GM23338 (cell line): ENCODE data around the gene LCP1. TPM values are rescaled to one million over a fixed set of nuclear protein-coding genes. Genes with fewer than 3 reads are reported as not detected.
A peak's percentile ranks its signal among the peaks of the same experiment; 100 is the strongest.

ENCODE experiments used
- ATAC-seq: fragments of 200-7000 bp; cut with Tn5 transposase; 3 replicates; pipeline ENCODE4 v1.9.1; 2020
- DNase-seq: peaks from one replicate; pipeline ENCODE4 v3.0.0-alpha.2; 2015; ENCODE audit warnings: low spot score
- H2AFZ ChIP-seq: fragments of 200-600 bp; sonication (generic); 2 replicates; pipeline ENCODE4 v1.8.0; 2016; ENCODE audit warnings: antibody characterized with exemption, mild to moderate bottlenecking, moderate library complexity
- H3F3A ChIP-seq: fragments of 200-600 bp; sonication (generic); replicated peaks from 2 replicates; pipeline ENCODE4 v1.8.0; 2017; ENCODE audit warnings: antibody characterized with exemption, mixed run types, low read depth
- H3K27ac ChIP-seq: fragments of 200-600 bp; sonication (generic); 2 replicates; pipeline ENCODE4 v1.6.1; 2016; ENCODE audit warnings: low read depth
- H3K27me3 ChIP-seq: fragments of 200-600 bp; sonication (generic); 2 replicates; pipeline ENCODE4 v1.8.0; 2016; ENCODE audit warnings: mild to moderate bottlenecking, mixed run types, moderate library complexity; ENCODE audit not compliant: insufficient read depth
- H3K36me3 ChIP-seq: fragments of 200-600 bp; sonication (generic); 2 replicates; pipeline ENCODE4 v1.8.0; 2016; ENCODE audit warnings: mild to moderate bottlenecking; ENCODE audit not compliant: insufficient read depth
- H3K4me1 ChIP-seq: fragments of 200-600 bp; sonication (generic); 2 replicates; pipeline ENCODE4 v1.8.0; 2016; ENCODE audit warnings: mild to moderate bottlenecking, moderate library complexity; ENCODE audit not compliant: insufficient read depth
- H3K4me2 ChIP-seq: fragments of 200-600 bp; sonication (generic); 2 replicates; pipeline ENCODE4 v1.7.1; 2017; ENCODE audit warnings: mixed run types
- H3K4me3 ChIP-seq: fragments of 200-600 bp; sonication (generic); 2 replicates; pipeline ENCODE4 v1.6.1; 2016; ENCODE audit warnings: mixed run types
- H3K79me2 ChIP-seq: fragments of 200-600 bp; sonication (generic); replicated peaks from 2 replicates; pipeline ENCODE4 v1.8.0; 2017; ENCODE audit warnings: mild to moderate bottlenecking; ENCODE audit not compliant: insufficient read depth
- H3K9me2 ChIP-seq: fragments of 200-600 bp; sonication (generic); 2 replicates; pipeline ENCODE4 v1.8.0; 2017; ENCODE audit not compliant: insufficient read depth
- H4K20me1 ChIP-seq: fragments of 200-600 bp; sonication (generic); replicated peaks from 2 replicates; pipeline ENCODE4 v1.8.0; 2017; ENCODE audit warnings: mild to moderate bottlenecking; ENCODE audit not compliant: insufficient read depth
- H3K27ac Mint-ChIP-seq: 2 replicates; pipeline ENCODE4 v1.8.0; 2020; ENCODE audit warnings: inconsistent platforms, mild to moderate bottlenecking, moderate library complexity, mixed read lengths
- H3K27me3 Mint-ChIP-seq: 3 replicates; pipeline ENCODE4 v1.8.0; 2022; ENCODE audit warnings: low read depth, mild to moderate bottlenecking, moderate library complexity, mixed read lengths, inconsistent platforms; ENCODE audit not compliant: insufficient read depth, poor library complexity
- H3K36me3 Mint-ChIP-seq: 3 replicates; pipeline ENCODE4 v1.8.0; 2021; ENCODE audit warnings: low read depth, mild to moderate bottlenecking, inconsistent platforms, moderate library complexity, mixed read lengths
- H3K4me1 Mint-ChIP-seq: 3 replicates; pipeline ENCODE4 v1.8.0; 2020; ENCODE audit warnings: mild to moderate bottlenecking, inconsistent platforms, mixed read lengths
- H3K4me3 Mint-ChIP-seq: 3 replicates; pipeline ENCODE4 v1.8.0; 2021; ENCODE audit warnings: moderate library complexity, mild to moderate bottlenecking, inconsistent platforms, mixed read lengths
- H3K9me3 Mint-ChIP-seq: 3 replicates; pipeline ENCODE4 v1.8.0; 2020; ENCODE audit warnings: moderate library complexity, mild to moderate bottlenecking, inconsistent platforms, mixed read lengths
- CREB1 ChIP-seq: fragments of 250-450 bp; sonication (Bioruptor Pico); IDR thresholded peaks from 2 replicates; pipeline ENCODE4 v1.5.0; 2020; ENCODE audit warnings: low read depth, mild to moderate bottlenecking, moderate library complexity
- EZH2 ChIP-seq: fragments of 200-600 bp; sonication (generic); IDR thresholded peaks from one replicate; pipeline ENCODE4 v1.8.0; 2017; ENCODE audit warnings: antibody characterized with exemption, mild to moderate bottlenecking, low read depth; ENCODE audit not compliant: unreplicated experiment
- EZH2phosphoT487 ChIP-seq: fragments of 200-600 bp; sonication (generic); IDR thresholded peaks from one replicate; pipeline ENCODE4 v1.8.1; 2018; ENCODE audit warnings: antibody characterized with exemption; ENCODE audit not compliant: unreplicated experiment
- JUNB ChIP-seq: IDR thresholded peaks from one replicate; pipeline ENCODE4 v1.6.1; 2016; ENCODE audit warnings: antibody characterized with exemption; ENCODE audit not compliant: unreplicated experiment
- NANOG ChIP-seq: IDR thresholded peaks from 2 replicates; pipeline ENCODE4 v1.6.1; 2016; ENCODE audit warnings: antibody characterized with exemption, borderline replicate concordance
- POLR2AphosphoS5 ChIP-seq: IDR thresholded peaks from 2 replicates; pipeline ENCODE4 v1.6.1; 2016; ENCODE audit warnings: antibody characterized with exemption, low read depth
- REST ChIP-seq: IDR thresholded peaks from one replicate; pipeline ENCODE4 v1.6.1; 2018; ENCODE audit warnings: antibody characterized with exemption; ENCODE audit not compliant: unreplicated experiment
- STAT1 ChIP-seq: IDR thresholded peaks from one replicate; pipeline ENCODE4 v1.6.1; 2016; ENCODE audit warnings: antibody characterized with exemption; ENCODE audit not compliant: unreplicated experiment
- ZNF114 ChIP-seq: fragments of 250-450 bp; sonication (Bioruptor Pico); IDR thresholded peaks from 2 replicates; pipeline ENCODE4 v1.5.0; 2020; ENCODE audit warnings: mild to moderate bottlenecking, moderate library complexity
- ZNF331 ChIP-seq: fragments of 250-450 bp; sonication (Bioruptor Pico); IDR thresholded peaks from 2 replicates; pipeline ENCODE4 v1.5.0; 2020; ENCODE audit warnings: low read depth, mild to moderate bottlenecking, moderate library complexity
- ZNF462 ChIP-seq: fragments of 250-450 bp; sonication (Bioruptor Pico); IDR thresholded peaks from 2 replicates; pipeline ENCODE4 v1.5.0; 2020; ENCODE audit warnings: mild to moderate bottlenecking, moderate library complexity
- long read RNA-seq: library from polyadenylated mRNA; unstranded; transcript quantifications from one replicate; pipeline ENCODE4 v2.0.0, GENCODE V29; 2020; ENCODE audit not compliant: unreplicated experiment
- polyA plus RNA-seq: library from polyadenylated mRNA; unstranded; fragments of >200 nt; fragmentation: Nextera tagmentation; extraction: Ambion mirVana; gene quantifications from 2 replicates; pipeline ENCODE4 v1.2.1, GENCODE V29; 2016
- total RNA-seq: library from RNA; depleted of rRNA; stranded (reverse); fragments of >200 nt; shearing (Covaris generic); gene quantifications from 2 replicates; pipeline ENCODE4 v1.2.3, GENCODE V29; 2014; rRNA removed
- TF ChIP-seq, protein P1 (sequence below), 2 experiments: fragments of 200-600 bp in 1 of 2; sonication (generic) in 1 of 2; conservative IDR thresholded peaks; 2 replicates each; pipeline versions ENCODE4 v1.5.1 to v1.6.1; 2016 to 2017; ENCODE audit warnings: antibody characterized with exemption in 2 of 2, low read depth in 2 of 2, mild to moderate bottlenecking in 2 of 2, moderate library complexity in 1 of 2
- TF ChIP-seq, protein P2 (sequence below): IDR thresholded peaks from 2 replicates; pipeline ENCODE4 v1.6.1; 2016; ENCODE audit warnings: antibody characterized with exemption

The LCP1 gene
- total RNA-seq (3.4 and 6.6 TPM in 2 replicates), polyA plus RNA-seq (1.9 and 2.7 TPM in 2 replicates)
- long read RNA-seq, partial matches to known transcripts, result 0 of 2 reads
- long read RNA-seq, other reads (novel, unspliced or antisense), result 1 of 2 reads

DNA sequence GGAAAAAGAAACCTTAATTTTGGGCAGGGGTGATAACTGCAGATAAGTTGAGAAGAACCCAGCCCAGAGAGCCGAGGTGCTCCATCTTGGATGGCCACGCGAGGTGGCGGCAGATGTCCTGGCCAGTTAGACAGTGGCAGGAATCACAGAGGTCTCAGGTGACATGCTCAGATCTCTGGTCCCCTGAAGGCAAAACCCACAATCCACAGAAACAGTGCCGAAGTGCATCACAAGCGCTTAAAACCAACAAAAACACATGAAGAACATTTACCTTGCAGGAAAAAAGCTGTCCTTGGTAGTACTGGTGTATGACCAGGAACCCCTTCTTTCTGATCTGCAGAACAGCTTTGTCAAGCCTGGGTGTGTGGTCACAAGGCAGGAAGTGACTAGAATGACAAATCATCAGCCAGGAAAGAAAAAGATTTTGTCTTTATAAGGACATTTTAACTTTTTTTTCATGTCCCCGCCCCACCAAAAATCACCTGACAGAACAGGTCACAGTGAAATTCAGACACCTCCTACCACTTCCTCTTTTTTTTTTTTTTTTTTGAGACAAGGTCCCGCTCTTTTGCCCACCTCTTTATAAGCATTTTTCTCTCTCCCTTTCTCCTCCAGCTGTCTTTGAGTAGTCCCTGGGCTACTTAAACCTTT, at the start of gene LCP1:
Gene LCP1, minus strand, starts transcription at position 338 of the 651 bp plus-strand sequence. CDS start 22,515 bp downstream, outside the sequence.
- TF ChIP-seq, protein P1, sequence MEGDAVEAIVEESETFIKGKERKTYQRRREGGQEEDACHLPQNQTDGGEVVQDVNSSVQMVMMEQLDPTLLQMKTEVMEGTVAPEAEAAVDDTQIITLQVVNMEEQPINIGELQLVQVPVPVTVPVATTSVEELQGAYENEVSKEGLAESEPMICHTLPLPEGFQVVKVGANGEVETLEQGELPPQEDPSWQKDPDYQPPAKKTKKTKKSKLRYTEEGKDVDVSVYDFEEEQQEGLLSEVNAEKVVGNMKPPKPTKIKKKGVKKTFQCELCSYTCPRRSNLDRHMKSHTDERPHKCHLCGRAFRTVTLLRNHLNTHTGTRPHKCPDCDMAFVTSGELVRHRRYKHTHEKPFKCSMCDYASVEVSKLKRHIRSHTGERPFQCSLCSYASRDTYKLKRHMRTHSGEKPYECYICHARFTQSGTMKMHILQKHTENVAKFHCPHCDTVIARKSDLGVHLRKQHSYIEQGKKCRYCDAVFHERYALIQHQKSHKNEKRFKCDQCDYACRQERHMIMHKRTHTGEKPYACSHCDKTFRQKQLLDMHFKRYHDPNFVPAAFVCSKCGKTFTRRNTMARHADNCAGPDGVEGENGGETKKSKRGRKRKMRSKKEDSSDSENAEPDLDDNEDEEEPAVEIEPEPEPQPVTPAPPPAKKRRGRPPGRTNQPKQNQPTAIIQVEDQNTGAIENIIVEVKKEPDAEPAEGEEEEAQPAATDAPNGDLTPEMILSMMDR (conservative IDR thresholded peaks at IDR 0.05; ENCODE audit: low read depth in 2 of 2), result no peak
- TF ChIP-seq NANOG (no peak), ZNF114 (no peak), ZNF462 (CRISPR knock-in tag) (no peak), POLR2AphosphoS5 (no peak), ZNF331 (CRISPR knock-in tag) (no peak), JUNB (no peak), EZH2 (no peak), REST (no peak), STAT1 (no peak), CREB1 (no peak), EZH2phosphoT487 (no peak)
- TF ChIP-seq, protein P2, sequence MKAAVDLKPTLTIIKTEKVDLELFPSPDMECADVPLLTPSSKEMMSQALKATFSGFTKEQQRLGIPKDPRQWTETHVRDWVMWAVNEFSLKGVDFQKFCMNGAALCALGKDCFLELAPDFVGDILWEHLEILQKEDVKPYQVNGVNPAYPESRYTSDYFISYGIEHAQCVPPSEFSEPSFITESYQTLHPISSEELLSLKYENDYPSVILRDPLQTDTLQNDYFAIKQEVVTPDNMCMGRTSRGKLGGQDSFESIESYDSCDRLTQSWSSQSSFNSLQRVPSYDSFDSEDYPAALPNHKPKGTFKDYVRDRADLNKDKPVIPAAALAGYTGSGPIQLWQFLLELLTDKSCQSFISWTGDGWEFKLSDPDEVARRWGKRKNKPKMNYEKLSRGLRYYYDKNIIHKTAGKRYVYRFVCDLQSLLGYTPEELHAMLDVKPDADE, result no peak
- Histone ChIP-seq H3F3A (no peaks in the 10 kb centered on the region), H3K36me3 (no peaks in the 10 kb centered on the region), H3K4me2 (no peak within 1 kb of the TSS), H3K27ac (no peak within 1 kb of the TSS), H3K27me3 (no peaks in the 10 kb centered on the region), H4K20me1 (no peaks in the 10 kb centered on the region), H2AFZ (peak within 1 kb of the TSS; percentile 47), H3K79me2 (no peaks in the 10 kb centered on the region), H3K9me2 (no peaks in the 10 kb centered on the region), H3K4me3 (no peak within 1 kb of the TSS), H3K4me1 (peaks cover 14% of the 10 kb centered on the region)
- DNase-seq (peak; percentile 16), ATAC-seq (no peak)
- Mint-ChIP-seq H3K27ac (peak within 1 kb of the TSS; percentile 64), H3K4me1 (peaks cover 13% of the 10 kb centered on the region; the same call in 2 of the 3 replicates), H3K36me3 (no peaks in the 10 kb centered on the region), H3K9me3 (no peaks in the 10 kb centered on the region), H3K4me3 (no peak within 1 kb of the TSS), H3K27me3 (peaks cover 7% of the 10 kb centered on the region)
